Fibroblast of lung (primary cell): ENCODE data around the gene FBXL12. TPM values are rescaled to one million over a fixed set of nuclear protein-coding genes. Genes with fewer than 3 reads are reported as not detected.

Experiments
- DNase-seq, 2 donors: peaks; one replicate each; pipeline versions ENCODE4 v3.0.0 to v3.0.0-alpha.2; 2010; ENCODE audit warnings: low read depth in 2 of 2
- H2AFZ ChIP-seq: 2 replicates; pipeline ENCODE4 v1.5.1; 2012; ENCODE audit warnings: low read length, control low read depth, inconsistent platforms
- H3K27ac ChIP-seq: 2 replicates; pipeline ENCODE4 v1.5.1; 2011; ENCODE audit warnings: low read length, control low read depth; ENCODE audit not compliant: insufficient read depth
- H3K27me3 ChIP-seq: 2 replicates; pipeline ENCODE4 v1.5.1; 2011; ENCODE audit warnings: mild to moderate bottlenecking, low read length; ENCODE audit not compliant: control insufficient read depth, insufficient read depth
- H3K36me3 ChIP-seq: 2 replicates; pipeline ENCODE4 v1.5.1; 2011; ENCODE audit warnings: low read length; ENCODE audit not compliant: control insufficient read depth, insufficient read depth
- H3K4me1 ChIP-seq: 2 replicates; pipeline ENCODE4 v1.5.1; 2011; ENCODE audit warnings: low read length; ENCODE audit not compliant: control insufficient read depth, insufficient read depth; ENCODE audit errors: extremely low read depth
- H3K4me2 ChIP-seq: 2 replicates; pipeline ENCODE4 v1.5.1; 2011; ENCODE audit warnings: low read length, control low read depth; ENCODE audit not compliant: insufficient read depth; ENCODE audit errors: extremely low read depth
- H3K4me3 ChIP-seq, 4 experiments: fragments of 200-600 bp in 1 of 4; sonication (generic) in 1 of 4; replicated peaks in 1 of 4; 2 replicates each; pipeline ENCODE4 v1.5.1; 2011 to 2016; ENCODE audit warnings: low read length in 4 of 4, low read depth in 3 of 4, mild to moderate bottlenecking in 3 of 4, control low read depth in 2 of 4, inconsistent platforms in 1 of 4, mixed read lengths in 1 of 4; ENCODE audit not compliant: insufficient read depth in 1 of 4; ENCODE audit errors: control extremely low read depth in 1 of 4
- H3K79me2 ChIP-seq: 2 replicates; pipeline ENCODE4 v1.5.1; 2012; ENCODE audit warnings: mild to moderate bottlenecking, low read length, inconsistent platforms; ENCODE audit not compliant: control insufficient read depth, insufficient read depth
- H3K9ac ChIP-seq: 2 replicates; pipeline ENCODE4 v1.5.1; 2011; ENCODE audit warnings: mild to moderate bottlenecking, low read length, control low read depth; ENCODE audit not compliant: insufficient read depth
- H3K9me3 ChIP-seq: 2 replicates; pipeline ENCODE4 v1.5.1; 2012; ENCODE audit warnings: low read depth, low read length; ENCODE audit not compliant: control insufficient read depth, insufficient read depth
- H4K20me1 ChIP-seq: 2 replicates; pipeline ENCODE4 v1.5.1; 2011; ENCODE audit warnings: low read length; ENCODE audit not compliant: control insufficient read depth, insufficient read depth; ENCODE audit errors: extremely low read depth
- EZH2 ChIP-seq: IDR thresholded peaks from 2 replicates; pipeline ENCODE4 v1.5.1; 2012; ENCODE audit warnings: low read length, control low read depth, mild to moderate bottlenecking; ENCODE audit errors: missing control alignments
- polyA plus RNA-seq, 2 donors: library from polyadenylated mRNA; depleted of rRNA in 1 of 2; stranded (reverse) in 1 of 2; unstranded in 1 of 2; fragments of >200 nt; gene quantifications; 2 replicates each; pipeline ENCODE4 v1.2.1, GENCODE V29; 2011 to 2012; ENCODE audit warnings: missing spikeins in 1 of 2
- total RNA-seq: library from RNA; depleted of rRNA; stranded (reverse); fragments of >200 nt; gene quantifications from 2 replicates; pipeline ENCODE4 v1.2.1, GENCODE V29; 2014
- TF ChIP-seq, protein P1 (sequence below), 2 donors: IDR thresholded peaks in 1 of 2; conservative IDR thresholded peaks in 1 of 2; 1 replicate in 1 of 2; 2 replicates in 1 of 2; pipeline ENCODE4 v1.5.1; 2011 to 2012; ENCODE audit warnings: low read length in 2 of 2, control low read depth in 1 of 2, inconsistent platforms in 1 of 2, low read depth in 1 of 2, mild to moderate bottlenecking in 1 of 2

FBXL12 gene
- total and polyA plus RNA-seq, 2 donors (not counting 1 experiment from before 2014, with no cell fraction given), result 20.7 to 23.1 TPM

DNA sequence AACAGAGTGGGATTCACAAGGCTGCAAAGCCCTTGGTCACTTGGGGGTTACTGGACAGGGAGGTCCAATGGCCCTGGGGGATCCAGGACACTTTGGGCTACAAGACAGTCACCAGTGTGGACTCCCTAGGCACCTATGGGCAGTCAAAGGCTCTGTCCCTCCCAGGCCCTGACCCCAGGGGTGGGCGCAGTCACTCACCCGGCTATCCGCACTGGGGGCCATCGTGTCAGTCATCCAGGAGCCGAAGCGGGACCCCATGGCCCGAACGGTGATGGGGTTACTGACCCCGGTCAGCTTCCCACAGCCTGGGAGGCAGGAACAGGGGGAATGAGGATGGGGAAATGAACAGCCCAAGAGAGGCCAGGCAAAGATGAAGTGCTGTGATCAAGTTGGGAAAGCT is 37.7 kb upstream of the FBXL12 start:
- Histone ChIP-seq H3K4me2 (no peak overlapping the region), H3K9me3 (no peaks in the 10 kb centered on the region), H3K4me3 (no peak overlapping the region), H3K79me2 (no peaks in the 10 kb centered on the region), H3K27ac (no peak overlapping the region), H2AFZ (no peak overlapping the region), H3K36me3 (peaks cover 1% of the 10 kb centered on the region), H3K9ac (no peak overlapping the region), H4K20me1 (no peaks in the 10 kb centered on the region), H3K4me1 (no peaks in the 10 kb centered on the region), H3K27me3 (no peaks in the 10 kb centered on the region)
- no peak for DNase-seq
- no peak for TF ChIP-seq EZH2
- TF ChIP-seq, protein P1, sequence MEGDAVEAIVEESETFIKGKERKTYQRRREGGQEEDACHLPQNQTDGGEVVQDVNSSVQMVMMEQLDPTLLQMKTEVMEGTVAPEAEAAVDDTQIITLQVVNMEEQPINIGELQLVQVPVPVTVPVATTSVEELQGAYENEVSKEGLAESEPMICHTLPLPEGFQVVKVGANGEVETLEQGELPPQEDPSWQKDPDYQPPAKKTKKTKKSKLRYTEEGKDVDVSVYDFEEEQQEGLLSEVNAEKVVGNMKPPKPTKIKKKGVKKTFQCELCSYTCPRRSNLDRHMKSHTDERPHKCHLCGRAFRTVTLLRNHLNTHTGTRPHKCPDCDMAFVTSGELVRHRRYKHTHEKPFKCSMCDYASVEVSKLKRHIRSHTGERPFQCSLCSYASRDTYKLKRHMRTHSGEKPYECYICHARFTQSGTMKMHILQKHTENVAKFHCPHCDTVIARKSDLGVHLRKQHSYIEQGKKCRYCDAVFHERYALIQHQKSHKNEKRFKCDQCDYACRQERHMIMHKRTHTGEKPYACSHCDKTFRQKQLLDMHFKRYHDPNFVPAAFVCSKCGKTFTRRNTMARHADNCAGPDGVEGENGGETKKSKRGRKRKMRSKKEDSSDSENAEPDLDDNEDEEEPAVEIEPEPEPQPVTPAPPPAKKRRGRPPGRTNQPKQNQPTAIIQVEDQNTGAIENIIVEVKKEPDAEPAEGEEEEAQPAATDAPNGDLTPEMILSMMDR (conservative IDR thresholded peaks at IDR 0.05 in 1 of 2, IDR thresholded peaks at IDR 0.05 in 1 of 2; ENCODE audit: low read depth in 1 of 2, low read length in 2 of 2), result no peak

- Histone ChIP-seq H2AFZ (no peak overlapping the region), H3K9me3 (no peaks in the 10 kb centered on the region), H3K4me3 (no peak overlapping the region), H3K27me3 (no peaks in the 10 kb centered on the region), H3K79me2 (no peaks in the 10 kb centered on the region), H4K20me1 (no peaks in the 10 kb centered on the region), H3K9ac (no peak overlapping the region), H3K4me1 (no peaks in the 10 kb centered on the region), H3K27ac (no peak overlapping the region), H3K4me2 (no peak overlapping the region), H3K36me3 (peaks cover 1% of the 10 kb centered on the region)
- TF ChIP-seq, protein P1 (conservative IDR thresholded peaks at IDR 0.05 in 1 of 2, IDR thresholded peaks at IDR 0.05 in 1 of 2; ENCODE audit: low read depth in 1 of 2, low read length in 2 of 2), result no peak
- no peak for TF ChIP-seq EZH2
- DNase-seq, result no peak
Observed at GRCh38 chr19:9854282-9854846, 35.5 kb upstream of the FBXL12 start.

DNA sequence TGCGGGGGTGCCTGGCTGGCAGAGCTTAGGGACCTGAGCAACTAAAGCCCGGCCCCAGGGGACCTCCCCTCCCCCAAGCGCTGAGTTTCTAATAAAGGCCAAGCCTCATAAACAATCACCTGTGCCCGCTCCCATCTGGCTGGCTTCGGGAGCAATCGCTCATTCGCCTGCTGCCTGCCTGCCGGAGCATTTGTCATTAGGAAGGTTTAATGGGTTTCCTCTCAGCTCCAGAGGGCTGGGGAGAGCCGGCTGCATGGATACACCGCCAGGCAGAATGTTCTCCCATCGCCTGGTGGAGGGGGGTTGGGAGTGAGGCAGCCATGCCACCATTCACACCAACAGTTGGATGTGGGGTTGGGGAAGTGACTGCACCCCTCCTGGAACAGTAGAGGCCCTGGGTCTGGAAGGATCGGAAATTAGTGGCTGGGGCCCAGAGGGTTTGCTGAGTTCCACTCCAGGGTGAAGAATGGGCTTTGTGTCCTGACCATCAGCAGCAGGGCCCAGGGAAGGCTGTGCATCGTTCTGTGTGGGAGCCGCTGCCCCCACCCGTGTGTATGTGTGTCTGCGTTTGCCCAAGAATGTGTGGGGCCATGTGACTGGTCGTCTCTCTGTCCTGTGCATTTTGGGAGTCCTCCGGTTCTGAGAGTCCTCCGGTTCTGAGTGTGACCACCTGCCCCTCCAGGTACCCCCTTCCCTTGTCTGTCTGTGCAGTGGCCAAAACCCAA is 31.5 kb upstream of the FBXL12 start:
- Histone ChIP-seq H3K79me2 (peaks cover 1% of the 10 kb centered on the region), H3K4me3 (no peak overlapping the region), H3K27me3 (no peaks in the 10 kb centered on the region), H3K9me3 (no peaks in the 10 kb centered on the region), H3K4me2 (no peak overlapping the region), H2AFZ (no peak overlapping the region), H3K36me3 (peaks cover 10% of the 10 kb centered on the region), H3K4me1 (peaks cover 8% of the 10 kb centered on the region), H3K27ac (no peak overlapping the region), H4K20me1 (no peaks in the 10 kb centered on the region), H3K9ac (no peak overlapping the region)
- DNase-seq, result no peak
- TF ChIP-seq, protein P1 (conservative IDR thresholded peaks at IDR 0.05 in 1 of 2, IDR thresholded peaks at IDR 0.05 in 1 of 2; ENCODE audit: low read depth in 1 of 2, low read length in 2 of 2), result no peak
- no peak for TF ChIP-seq EZH2
